H9 (cell line): Measurements from ENCODE around the gene PRR3. TPM values are rescaled to one million over a fixed set of nuclear protein-coding genes. Genes with fewer than 3 reads are reported as not detected.

Experiments
- DNase-seq: peaks from one replicate; pipeline ENCODE4 v3.0.0-alpha.2; 2017
- H2AFZ ChIP-seq: one replicate; pipeline ENCODE4 v1.6.1; 2013; ENCODE audit warnings: mild to moderate bottlenecking, low read length, control low read depth, moderate library complexity
- H2AK5ac ChIP-seq: 2 replicates; pipeline ENCODE4 v1.6.1; 2013; ENCODE audit warnings: low read length, control low read depth, mixed read lengths; ENCODE audit not compliant: insufficient read length
- H2BK120ac ChIP-seq: one replicate; pipeline ENCODE4 v1.6.1; 2013; ENCODE audit warnings: low read depth, mild to moderate bottlenecking, low read length, control low read depth, inconsistent platforms; ENCODE audit not compliant: poor library complexity, severe bottlenecking
- H2BK12ac ChIP-seq: 2 replicates; pipeline ENCODE4 v1.6.1; 2013; ENCODE audit warnings: low read length, control low read depth, mixed read lengths, low read depth; ENCODE audit not compliant: insufficient read length
- H2BK15ac ChIP-seq: 2 replicates; pipeline ENCODE4 v1.6.1; 2013; ENCODE audit warnings: low read depth, low read length, control low read depth
- H2BK20ac ChIP-seq: one replicate; pipeline ENCODE4 v1.6.1; 2013; ENCODE audit warnings: low read depth, mild to moderate bottlenecking, low read length, control low read depth, inconsistent platforms; ENCODE audit not compliant: poor library complexity, severe bottlenecking
- H2BK5ac ChIP-seq: 2 replicates; pipeline ENCODE4 v1.6.1; 2013; ENCODE audit warnings: low read length, control low read depth, mixed read lengths; ENCODE audit not compliant: insufficient read length
- H3K14ac ChIP-seq: 2 replicates; pipeline ENCODE4 v1.6.1; 2013; ENCODE audit warnings: low read length, control low read depth; ENCODE audit not compliant: insufficient read depth
- H3K18ac ChIP-seq: 2 replicates; pipeline ENCODE4 v1.6.1; 2013; ENCODE audit warnings: low read depth, mild to moderate bottlenecking, mixed read lengths, low read length, control low read depth; ENCODE audit not compliant: insufficient read length
- H3K23ac ChIP-seq: 2 replicates; pipeline ENCODE4 v1.6.1; 2013; ENCODE audit warnings: low read length, control low read depth, mixed read lengths, low read depth; ENCODE audit not compliant: insufficient read length
- H3K23me2 ChIP-seq: 2 replicates; pipeline ENCODE4 v1.6.1; 2013; ENCODE audit warnings: low read depth, mild to moderate bottlenecking, mixed read lengths, low read length, control low read depth; ENCODE audit not compliant: insufficient read length, poor library complexity, severe bottlenecking
- H3K27ac ChIP-seq: 2 replicates; pipeline ENCODE4 v1.5.1; 2013; ENCODE audit warnings: low read length, control low read depth, mixed read lengths, low read depth; ENCODE audit not compliant: insufficient read length
- H3K27me3 ChIP-seq: 2 replicates; pipeline ENCODE4 v1.6.1; 2013; ENCODE audit warnings: low read length, control low read depth, inconsistent platforms; ENCODE audit not compliant: insufficient read depth
- H3K4ac ChIP-seq: 2 replicates; pipeline ENCODE4 v1.6.1; 2013; ENCODE audit warnings: low read depth, mild to moderate bottlenecking, control low read depth, inconsistent platforms, low read length, moderate library complexity
- H3K4me1 ChIP-seq: 2 replicates; pipeline ENCODE4 v1.6.1; 2013; ENCODE audit warnings: low read length, control low read depth, inconsistent platforms; ENCODE audit not compliant: insufficient read depth
- H3K4me2 ChIP-seq: 2 replicates; pipeline ENCODE4 v1.6.1; 2013; ENCODE audit warnings: low read length, control low read depth, mixed read lengths; ENCODE audit not compliant: insufficient read length, insufficient read depth
- H3K56ac ChIP-seq: 2 replicates; pipeline ENCODE4 v1.6.1; 2013; ENCODE audit warnings: low read depth, mild to moderate bottlenecking, mixed read lengths, low read length, control low read depth; ENCODE audit not compliant: insufficient read length
- H3K79me1 ChIP-seq: 2 replicates; pipeline ENCODE4 v1.6.1; 2013; ENCODE audit warnings: low read depth, mild to moderate bottlenecking, moderate library complexity, low read length, control low read depth, inconsistent platforms; ENCODE audit not compliant: insufficient read depth, poor library complexity, severe bottlenecking
- H3K79me2 ChIP-seq: 2 replicates; pipeline ENCODE4 v1.6.1; 2013; ENCODE audit warnings: low read length, control low read depth, inconsistent platforms; ENCODE audit not compliant: insufficient read depth
- H3K9ac ChIP-seq: 2 replicates; pipeline ENCODE4 v1.6.1; 2013; ENCODE audit warnings: low read length, control low read depth, mixed read lengths; ENCODE audit not compliant: insufficient read length; ENCODE audit errors: extremely low read depth
- H3K9me3 ChIP-seq: one replicate; pipeline ENCODE4 v1.6.1; 2013; ENCODE audit warnings: low read depth, low read length, inconsistent platforms; ENCODE audit not compliant: control insufficient read depth
- H3T11ph ChIP-seq: one replicate; pipeline ENCODE4 v1.6.1; 2013; ENCODE audit warnings: mild to moderate bottlenecking, low read length, control low read depth, inconsistent platforms
- H4K20me1 ChIP-seq: one replicate; pipeline ENCODE4 v1.6.1; 2013; ENCODE audit not compliant: control insufficient read depth, insufficient read length, insufficient read depth
- H4K5ac ChIP-seq: 2 replicates; pipeline ENCODE4 v1.6.1; 2013; ENCODE audit warnings: low read depth, mild to moderate bottlenecking, mixed read lengths, low read length, control low read depth; ENCODE audit not compliant: insufficient read length
- H4K8ac ChIP-seq: replicated peaks from 2 replicates; pipeline ENCODE4 v1.6.1; 2013; ENCODE audit warnings: low read length, control low read depth, mixed read lengths, low read depth; ENCODE audit not compliant: insufficient read length
- H4K91ac ChIP-seq: 2 replicates; pipeline ENCODE4 v1.6.1; 2013; ENCODE audit warnings: low read depth, mild to moderate bottlenecking, moderate library complexity, mixed read lengths, low read length, control low read depth; ENCODE audit not compliant: insufficient read length
- H3K27ac Mint-ChIP-seq, 3 experiments: 2 replicates in 2 of 3; 3 replicates in 1 of 3; pipeline ENCODE4 v1.8.0; 2020 to 2021; ENCODE audit warnings: mixed read lengths in 3 of 3, mild to moderate bottlenecking in 1 of 3, moderate library complexity in 1 of 3
- H3K27me3 Mint-ChIP-seq: 2 replicates; pipeline ENCODE4 v1.8.0; 2021; ENCODE audit warnings: low read depth, mild to moderate bottlenecking, moderate library complexity, mixed read lengths
- H3K36me3 Mint-ChIP-seq, 3 experiments: 2 replicates in 2 of 3; 3 replicates in 1 of 3; pipeline ENCODE4 v1.8.0; 2020 to 2021; ENCODE audit warnings: low read depth in 3 of 3, mixed read lengths in 3 of 3; ENCODE audit not compliant: insufficient read depth in 1 of 3
- H3K4me1 Mint-ChIP-seq, 2 experiments: 2 replicates each; pipeline ENCODE4 v1.8.0; 2020; ENCODE audit warnings: mixed read lengths in 2 of 2
- H3K4me3 Mint-ChIP-seq, 2 experiments: 2 replicates in 1 of 2; 3 replicates in 1 of 2; pipeline ENCODE4 v1.8.0; 2020 to 2021; ENCODE audit warnings: mild to moderate bottlenecking in 2 of 2, mixed read lengths in 2 of 2, moderate library complexity in 1 of 2
- H3K9me3 Mint-ChIP-seq, 2 experiments: 2 replicates in 1 of 2; 3 replicates in 1 of 2; pipeline ENCODE4 v1.8.0; 2020; ENCODE audit warnings: mild to moderate bottlenecking in 2 of 2, mixed read lengths in 2 of 2, moderate library complexity in 1 of 2
- CTCF ChIP-seq: fragments of 200-600 bp; sonication (generic); conservative IDR thresholded peaks from 3 replicates; pipeline ENCODE4 v1.8.0; 2021; ENCODE audit warnings: antibody characterized with exemption, mild to moderate bottlenecking
- WGBS: extraction: QIAGEN DNeasy Blood & Tissue Kit; methylation state at CpG from one replicate; pipeline ENCODE4 v1.1.7; 2013; ENCODE audit warnings: missing lambda C conversion rate, low lambda C conversion rate, mixed read lengths; ENCODE audit not compliant: insufficient read length; ENCODE audit errors: extremely low coverage; 5-methylcytosine and 5-hydroxymethylcytosine counted together
- total RNA-seq: library from RNA; stranded (reverse); gene quantifications from 2 replicates; pipeline ENCODE4 v1.2.1, GENCODE V29; 2021

PRR3 gene
- total RNA-seq, 1 experiment from 2014 or later: 17.0 TPM

GRCh38 chr6:30592287-30592686 lies 35.2 kb downstream of the PRR3 start:
- TF ChIP-seq CTCF: no peak
- Histone ChIP-seq H4K5ac (no peak overlapping the region), H3K56ac (no peak overlapping the region), H3K9me3 (no peaks in the 10 kb centered on the region), H2BK5ac (no peak overlapping the region), H3K9ac (no peak overlapping the region), H3K4me2 (no peak overlapping the region), H3K27ac (no peak overlapping the region), H3K4ac (no peak overlapping the region), H4K20me1 (no peaks in the 10 kb centered on the region), H2BK15ac (no peak overlapping the region), H3K4me1 (no peaks in the 10 kb centered on the region), H2AK5ac (no peak overlapping the region), H3T11ph (no peak overlapping the region), H3K23ac (no peak overlapping the region), H3K14ac (no peak overlapping the region), H2BK20ac (no peak overlapping the region), H4K8ac (no peak overlapping the region), H2BK120ac (no peak overlapping the region), H3K79me1 (peaks cover 5% of the 10 kb centered on the region), H2BK12ac (no peak overlapping the region), H3K18ac (no peak overlapping the region), H4K91ac (no peak overlapping the region), H3K79me2 (no peaks in the 10 kb centered on the region; the same call in 1 of the 2 replicates), H2AFZ (no peak overlapping the region), H3K23me2 (no peaks in the 10 kb centered on the region), H3K27me3 (no peaks in the 10 kb centered on the region)
- H3K27ac Mint-ChIP-seq: peak overlapping the region in 1 of 3 experiments; percentile 7; a peak in 2 of 7 replicates
- WGBS: no CpG with 5 or more reads among the region's 1 CpG
- peaks cover 0 to 2% of the 10 kb centered on the region in 2 experiments; a peak in 1 of 4 replicates for H3K4me1 Mint-ChIP-seq
- no peak for DNase-seq
- peaks cover 45 to 81% (median 64%) of the 10 kb centered on the region in 3 experiments; a peak in 6 of 7 replicates for H3K36me3 Mint-ChIP-seq
- H3K4me3 Mint-ChIP-seq: no peak overlapping the region; a peak in 1 of 5 replicates
- H3K9me3 Mint-ChIP-seq: no peaks in the 10 kb centered on the region
- no peaks in the 10 kb centered on the region for H3K27me3 Mint-ChIP-seq
